Fibroblast of mammary gland (primary cell): ENCODE measurements around the gene RHCE.
A peak's percentile ranks its signal among the peaks of the same experiment; 100 is the strongest.
"Not testable (repeated sequence)": the region's sequence is repeated elsewhere in the genome, so short reads cannot be mapped to it uniquely, and the experiment has no call there.

Experiments used
- DNase-seq: peaks from one replicate; pipeline ENCODE4 v3.0.0-alpha.2; 2010; ENCODE audit warnings: low read depth
- H3K4me3 ChIP-seq: 2 replicates; pipeline ENCODE4 v1.5.1; 2011; ENCODE audit warnings: low read depth, mild to moderate bottlenecking, low read length, moderate library complexity; ENCODE audit not compliant: control insufficient read depth
- CTCF ChIP-seq: conservative IDR thresholded peaks from 2 replicates; pipeline ENCODE4 v1.5.1; 2011; ENCODE audit warnings: low read depth, low read length, inconsistent platforms; ENCODE audit not compliant: control insufficient read depth, insufficient read depth

The RHCE gene

GRCh38 chr1:25420715-25421114 lies at the start of gene RHCE:
RHCE (minus strand) TSS chr1:25420825; CDS start chr1:25420786, 39 bp downstream.
- H3K4me3 ChIP-seq, DNase-seq: not testable (repeated sequence)

- peak; percentile 77 for DNase-seq
- no peak overlapping the region for H3K4me3 ChIP-seq
- TF ChIP-seq CTCF = no peak
Observed at GRCh38 chr1:25469177-25469576, 48.6 kb upstream of the RHCE start.

GRCh38 chr1:25468033-25468432 lies 47.4 kb upstream of the RHCE start:
- H3K4me3 ChIP-seq = no peak overlapping the region
- DNase-seq = peak; percentile 6
- TF ChIP-seq CTCF = no peak

- TF ChIP-seq CTCF = no peak
- no peak overlapping the region for H3K4me3 ChIP-seq
- DNase-seq = no peak
Observed at GRCh38 chr1:25467616-25468015, 47.0 kb upstream of the RHCE start.

DNA sequence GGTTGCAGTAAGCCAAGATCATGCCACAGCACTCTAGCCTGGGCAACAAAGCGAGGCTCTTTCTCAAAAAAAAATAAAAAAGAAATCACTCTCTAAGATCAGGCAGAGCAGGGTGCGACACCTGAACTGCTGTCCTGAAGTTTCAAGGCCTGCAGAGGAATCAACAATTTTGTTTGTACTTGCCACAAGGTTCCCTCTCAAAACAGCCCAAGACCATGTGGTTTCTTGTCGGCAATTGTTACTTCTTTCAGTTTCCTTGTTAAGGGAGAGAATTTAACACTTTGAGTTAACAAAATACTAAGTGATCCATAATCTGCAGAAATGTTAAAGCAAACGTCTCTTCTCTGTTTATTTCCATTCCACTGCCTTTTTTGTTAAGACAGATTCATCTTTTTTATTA lies 46.6 kb upstream of the RHCE start:
- no peak overlapping the region for H3K4me3 ChIP-seq
- DNase-seq = no peak
- TF ChIP-seq CTCF = no peak

GRCh38 chr1:25462732-25463131 lies 42.1 kb upstream of the RHCE start:
- TF ChIP-seq CTCF = no peak
- DNase-seq = no peak
- no peak overlapping the region for H3K4me3 ChIP-seq

DNA sequence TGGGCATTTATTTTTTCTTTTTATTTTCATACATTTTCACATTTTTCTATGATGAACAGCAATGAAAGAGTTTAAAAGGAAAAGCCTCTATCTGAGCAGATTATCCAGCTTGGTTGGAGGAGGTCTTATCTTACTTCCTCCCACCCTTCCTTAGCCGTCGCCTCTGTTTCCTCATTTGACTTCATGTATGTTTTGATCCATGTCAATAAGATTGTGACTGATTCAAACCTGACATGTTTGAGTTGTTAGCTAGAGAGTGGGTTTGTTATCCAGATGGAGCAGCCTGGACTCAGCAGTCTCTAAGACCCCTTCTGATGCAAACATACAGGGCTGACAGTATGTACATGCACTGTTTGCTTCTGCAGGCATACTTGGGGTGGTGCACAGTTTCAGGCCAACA lies 41.2 kb upstream of the RHCE start:
- no peak overlapping the region for H3K4me3 ChIP-seq

GRCh38 chr1:25460816-25461215 lies 40.2 kb upstream of the RHCE start:
- H3K4me3 ChIP-seq, DNase-seq: not testable (repeated sequence)

More for the DNA sequence above, 41.2 kb upstream of the RHCE start:
- TF ChIP-seq CTCF = no peak
- no peak for DNase-seq
